Measurements from ENCODE around the gene ARHGAP6. TPM values are rescaled to one million over a fixed set of nuclear protein-coding genes. Genes with fewer than 3 reads are reported as not detected.

The ARHGAP6 gene, protein sequence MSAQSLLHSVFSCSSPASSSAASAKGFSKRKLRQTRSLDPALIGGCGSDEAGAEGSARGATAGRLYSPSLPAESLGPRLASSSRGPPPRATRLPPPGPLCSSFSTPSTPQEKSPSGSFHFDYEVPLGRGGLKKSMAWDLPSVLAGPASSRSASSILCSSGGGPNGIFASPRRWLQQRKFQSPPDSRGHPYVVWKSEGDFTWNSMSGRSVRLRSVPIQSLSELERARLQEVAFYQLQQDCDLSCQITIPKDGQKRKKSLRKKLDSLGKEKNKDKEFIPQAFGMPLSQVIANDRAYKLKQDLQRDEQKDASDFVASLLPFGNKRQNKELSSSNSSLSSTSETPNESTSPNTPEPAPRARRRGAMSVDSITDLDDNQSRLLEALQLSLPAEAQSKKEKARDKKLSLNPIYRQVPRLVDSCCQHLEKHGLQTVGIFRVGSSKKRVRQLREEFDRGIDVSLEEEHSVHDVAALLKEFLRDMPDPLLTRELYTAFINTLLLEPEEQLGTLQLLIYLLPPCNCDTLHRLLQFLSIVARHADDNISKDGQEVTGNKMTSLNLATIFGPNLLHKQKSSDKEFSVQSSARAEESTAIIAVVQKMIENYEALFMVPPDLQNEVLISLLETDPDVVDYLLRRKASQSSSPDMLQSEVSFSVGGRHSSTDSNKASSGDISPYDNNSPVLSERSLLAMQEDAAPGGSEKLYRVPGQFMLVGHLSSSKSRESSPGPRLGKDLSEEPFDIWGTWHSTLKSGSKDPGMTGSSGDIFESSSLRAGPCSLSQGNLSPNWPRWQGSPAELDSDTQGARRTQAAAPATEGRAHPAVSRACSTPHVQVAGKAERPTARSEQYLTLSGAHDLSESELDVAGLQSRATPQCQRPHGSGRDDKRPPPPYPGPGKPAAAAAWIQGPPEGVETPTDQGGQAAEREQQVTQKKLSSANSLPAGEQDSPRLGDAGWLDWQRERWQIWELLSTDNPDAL (N-terminal part only)
- 10 to 100 TPM; 14.1 to 18.6 (median 15.7) TPM for polyA plus RNA-seq (ENCODE audit: insufficient read length in 4 of 4)

DNA sequence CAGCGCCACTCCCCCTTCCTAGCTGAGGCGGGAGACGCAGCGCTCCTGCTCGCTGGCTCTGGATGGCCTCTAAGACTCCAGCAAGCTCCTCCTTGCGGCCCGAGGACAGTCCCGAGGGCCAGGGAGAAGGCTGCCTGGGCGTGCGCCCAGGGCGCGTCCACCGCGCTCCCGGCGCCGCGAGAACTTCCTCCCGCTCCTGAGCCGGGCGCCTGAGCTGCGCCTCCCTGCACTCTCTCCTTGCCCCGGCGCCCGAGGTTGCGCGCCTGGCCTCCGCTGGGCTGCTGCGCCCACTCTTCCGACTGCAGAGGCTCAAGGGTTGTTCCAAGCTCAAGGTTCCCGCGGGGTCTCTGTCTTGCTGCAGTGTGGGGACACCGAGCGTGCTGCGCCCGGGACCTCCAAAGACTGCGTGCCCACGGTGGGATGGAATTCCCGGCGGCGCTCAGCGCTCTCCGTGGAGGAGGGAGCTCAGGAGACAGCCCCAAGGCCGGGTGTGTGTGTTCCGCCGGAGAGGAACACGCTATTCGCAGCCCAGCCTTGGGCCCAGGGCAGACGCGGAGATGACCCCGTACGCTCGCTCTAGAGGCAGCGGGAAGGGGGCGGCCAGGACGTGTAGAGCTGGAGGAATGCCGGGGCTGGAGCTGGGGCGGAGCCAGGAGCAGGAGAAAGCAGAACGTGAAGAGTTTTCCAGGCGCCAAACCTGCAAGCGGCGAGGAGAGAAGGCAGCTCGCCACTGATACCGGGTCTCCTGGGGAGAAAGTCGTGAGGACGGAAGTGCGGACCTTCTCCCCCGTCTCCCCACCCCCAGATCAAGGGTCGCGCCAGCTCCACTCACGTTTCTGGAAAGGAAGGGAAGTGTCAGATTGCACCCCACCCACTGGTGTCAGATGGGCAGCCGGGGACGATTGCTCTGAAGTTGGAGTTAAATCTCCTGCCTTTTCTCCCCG is at the start of gene ARHGAP6:
TSS of gene ARHGAP6 (minus strand) at position 753 of the 944 bp plus-strand sequence. CDS start 1,092 bp downstream, outside the sequence.
- DNase-seq (ENCODE audit: low read depth in 4 of 4, low spot score in 3 of 4), result no peak

DNA sequence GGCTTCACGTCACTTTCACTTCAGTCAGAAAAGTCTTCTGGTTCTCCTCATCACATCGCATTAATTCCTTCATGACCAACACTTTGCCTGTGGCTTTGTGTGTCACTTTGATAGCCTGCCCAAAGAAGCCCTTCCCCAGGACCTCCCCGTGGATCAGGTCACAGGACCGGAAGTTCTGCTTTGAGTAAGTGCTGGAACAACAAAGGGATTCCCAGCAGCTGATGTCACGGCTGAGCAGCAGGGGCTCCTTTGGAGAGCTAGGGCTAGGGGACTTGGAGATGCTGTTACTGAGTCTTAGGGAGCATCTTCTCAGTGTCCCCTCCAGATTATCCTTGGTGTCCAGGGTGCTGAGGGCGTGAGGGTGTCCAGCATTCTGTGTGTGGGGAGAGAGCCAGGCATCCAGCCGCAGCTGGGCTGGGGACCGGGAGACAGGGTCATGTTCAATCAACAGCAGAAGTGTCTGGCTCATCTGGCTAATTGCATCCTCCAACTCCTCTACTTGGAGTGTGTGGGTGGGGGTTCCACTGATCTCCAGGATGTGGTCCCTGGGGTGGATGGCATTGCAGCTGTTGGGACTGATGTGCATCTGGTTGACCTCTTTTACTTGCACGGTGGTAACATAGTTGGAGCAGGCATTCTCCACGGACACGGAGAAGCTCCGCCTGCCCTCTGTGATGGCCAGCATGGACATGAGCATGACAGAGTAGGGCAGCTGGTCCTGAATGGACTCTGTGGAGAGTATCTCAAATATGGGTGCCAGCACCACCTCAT is 39.2 kb upstream of the ARHGAP6 start:
- no peak for DNase-seq (ENCODE audit: low read depth in 4 of 4, low spot score in 3 of 4)

DNA sequence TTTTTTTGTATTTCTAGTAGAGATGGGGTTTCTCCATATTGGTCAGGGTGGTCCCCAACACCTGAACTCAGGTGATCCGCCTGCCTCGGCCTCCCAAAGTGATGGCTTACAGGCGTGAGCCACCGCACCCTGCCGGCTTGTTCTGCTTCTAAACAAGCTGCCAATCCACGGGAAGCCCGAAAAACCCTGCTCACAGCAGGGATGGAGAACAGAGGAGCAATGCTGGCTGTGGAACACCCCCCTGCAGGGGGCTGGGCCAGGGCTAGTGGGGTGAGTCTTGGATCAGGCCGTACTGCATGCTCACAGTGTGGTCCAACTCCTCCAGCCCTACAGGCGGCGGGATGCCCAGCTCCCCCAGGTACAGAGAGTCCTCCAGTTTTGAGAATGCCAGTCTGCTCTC is 38.1 kb upstream of the ARHGAP6 start:
- DNase-seq (ENCODE audit: low read depth in 4 of 4, low spot score in 3 of 4), result no peak

DNA sequence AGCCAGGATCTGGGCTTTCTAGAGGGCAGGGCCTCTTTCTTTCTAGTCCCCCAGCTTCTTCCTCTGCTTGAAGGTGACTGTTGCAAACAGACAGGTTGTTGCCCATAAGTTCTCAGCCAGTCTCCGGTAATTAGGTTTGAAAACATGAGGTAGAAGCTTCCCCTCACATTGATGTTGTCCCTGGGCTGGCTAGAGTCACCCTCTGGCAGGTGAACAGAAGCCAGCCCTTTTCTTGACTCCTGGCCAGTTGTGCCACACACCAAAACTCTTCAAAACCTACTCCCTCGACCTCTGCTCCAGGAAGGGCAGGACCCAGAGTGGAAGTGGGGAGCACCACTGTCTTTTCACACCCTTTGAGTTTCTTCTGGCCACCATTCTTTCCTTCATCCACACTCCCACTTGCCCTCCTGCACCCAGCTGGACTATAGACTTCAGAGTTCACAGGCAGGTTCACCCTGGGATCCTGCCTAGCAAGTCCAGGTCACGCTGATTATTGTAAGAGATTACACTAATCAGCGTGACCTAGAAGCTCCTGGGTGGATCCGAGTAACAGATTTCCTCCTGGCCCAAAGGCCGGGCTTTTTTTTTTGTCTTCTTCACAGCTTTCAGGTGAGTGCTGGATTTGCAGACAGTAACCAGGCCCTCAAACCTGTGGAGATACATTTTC is 37.4 kb upstream of the ARHGAP6 start:
- DNase-seq (ENCODE audit: low read depth in 4 of 4, low spot score in 3 of 4), result no peak

DNA sequence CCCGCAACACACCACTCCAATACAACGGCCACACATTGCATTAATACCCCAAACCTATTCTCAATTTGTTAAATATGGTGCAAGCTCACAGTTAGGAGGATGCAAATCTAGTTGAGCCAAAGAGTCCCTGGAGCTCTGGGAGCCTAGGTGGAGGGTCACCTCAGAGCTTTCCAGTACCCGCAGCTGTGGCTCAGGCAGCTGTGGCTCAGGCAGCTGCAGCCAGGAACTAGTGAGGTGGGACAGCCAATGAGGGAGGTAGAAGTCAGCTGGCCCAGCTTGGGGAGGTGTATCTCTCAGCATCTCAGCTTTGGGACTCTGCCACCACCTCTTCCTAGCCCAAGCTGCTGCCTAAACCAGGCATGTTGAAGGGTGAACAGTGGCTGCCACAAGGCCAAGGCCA is 36.7 kb upstream of the ARHGAP6 start:
- DNase-seq (ENCODE audit: low read depth in 4 of 4, low spot score in 3 of 4), result no peak

DNA sequence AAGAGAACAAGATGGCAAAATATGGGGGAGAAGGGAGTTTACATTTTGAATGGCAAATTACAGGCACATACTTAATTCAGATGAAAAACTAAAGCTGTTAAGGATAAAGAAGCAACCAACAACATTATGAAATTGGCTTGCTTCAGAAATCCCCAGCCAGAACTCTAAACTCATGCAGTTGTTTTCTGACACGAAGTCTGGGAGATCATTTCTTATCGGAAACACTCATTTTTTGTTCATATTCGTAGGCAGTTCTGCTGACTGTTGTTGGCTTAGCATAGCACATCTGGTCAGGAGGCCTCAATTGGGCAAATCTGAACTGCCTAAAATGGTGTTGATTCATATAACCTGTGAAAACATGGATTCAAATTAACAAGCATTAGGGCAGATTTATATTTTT is 33.0 kb upstream of the ARHGAP6 start:
- DNase-seq (ENCODE audit: low read depth in 4 of 4, low spot score in 3 of 4), result no peak

DNA sequence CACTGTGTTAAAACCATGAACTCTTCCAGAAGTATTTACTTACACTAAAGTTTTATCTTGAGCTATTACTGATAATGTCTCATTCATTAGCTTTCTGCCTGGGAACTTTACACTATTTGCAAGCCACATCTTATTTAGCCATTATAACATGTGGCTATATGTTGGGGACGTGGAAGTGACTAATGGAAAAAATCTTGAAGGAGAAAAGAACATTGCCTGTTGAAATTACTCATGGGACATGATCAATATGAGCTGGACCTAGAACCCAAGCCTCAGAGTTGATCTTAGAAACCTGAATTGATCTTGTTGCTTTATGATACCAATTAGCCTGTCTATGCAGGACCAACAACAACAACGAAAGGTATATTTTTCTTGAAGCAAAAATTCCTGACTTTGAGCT is 22.5 kb upstream of the ARHGAP6 start:
- DNase-seq (ENCODE audit: low read depth in 4 of 4, low spot score in 3 of 4), result no peak

DNA sequence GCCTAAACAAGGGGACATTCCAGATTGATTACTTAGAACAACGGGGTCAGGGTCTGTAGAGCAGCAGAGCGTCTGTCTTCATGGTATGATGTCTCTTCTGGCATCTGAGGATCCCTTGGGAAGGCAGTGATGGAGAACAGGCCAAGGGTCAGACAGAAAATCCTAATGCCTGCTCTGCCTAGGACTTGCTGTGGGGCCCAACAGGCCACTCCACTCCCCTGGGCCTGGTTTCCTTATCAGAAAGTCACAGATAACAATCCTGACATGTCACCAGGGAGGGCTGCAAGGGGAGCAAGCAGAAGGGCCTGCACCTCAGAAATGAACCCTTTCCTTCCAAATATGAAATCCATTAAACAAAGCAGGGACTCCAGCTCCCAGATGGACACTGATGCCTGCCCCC is 21.4 kb upstream of the ARHGAP6 start:
- DNase-seq (ENCODE audit: low read depth in 4 of 4, low spot score in 3 of 4), result no peak

DNA sequence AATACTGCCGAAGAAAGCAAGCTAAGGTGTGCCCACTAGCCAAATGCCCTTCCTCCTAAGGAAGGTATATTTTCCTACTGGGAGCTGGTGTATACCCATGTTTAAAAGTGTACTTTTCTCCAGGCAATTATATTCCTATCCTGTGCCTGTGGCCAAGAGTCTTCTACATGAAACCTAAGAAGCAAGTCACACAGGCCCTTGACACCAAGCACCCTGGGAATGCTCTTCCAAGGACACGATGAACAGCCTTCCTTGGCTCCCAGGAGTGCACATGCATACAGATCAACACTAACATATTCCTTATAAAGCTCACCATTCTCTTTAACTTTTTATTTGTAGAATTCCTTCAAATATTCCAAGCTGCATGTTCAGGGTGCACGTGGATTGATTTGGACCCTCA is 17.3 kb upstream of the ARHGAP6 start:
- DNase-seq (ENCODE audit: low read depth in 4 of 4, low spot score in 3 of 4), result no peak

DNA sequence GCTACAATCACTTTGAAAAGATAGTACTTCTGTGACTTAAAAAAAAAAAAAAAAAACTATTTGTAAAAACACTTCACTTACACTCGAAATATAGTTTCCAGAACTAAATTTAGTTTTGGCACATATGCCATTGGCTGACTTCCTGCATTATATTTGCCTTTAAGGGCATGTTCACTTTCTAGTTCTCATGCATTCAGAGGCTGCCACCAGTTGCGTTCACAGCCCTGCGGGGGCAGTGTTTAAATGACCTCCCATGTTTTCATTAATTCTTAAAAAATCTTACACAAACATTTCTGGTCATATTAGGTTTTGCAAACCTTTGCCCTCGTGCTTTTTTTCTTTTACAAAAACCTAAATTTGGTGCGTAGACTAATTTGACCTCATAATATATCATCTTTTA is 12.4 kb upstream of the ARHGAP6 start:
- no peak for DNase-seq (ENCODE audit: low read depth in 4 of 4, low spot score in 3 of 4)

DNA sequence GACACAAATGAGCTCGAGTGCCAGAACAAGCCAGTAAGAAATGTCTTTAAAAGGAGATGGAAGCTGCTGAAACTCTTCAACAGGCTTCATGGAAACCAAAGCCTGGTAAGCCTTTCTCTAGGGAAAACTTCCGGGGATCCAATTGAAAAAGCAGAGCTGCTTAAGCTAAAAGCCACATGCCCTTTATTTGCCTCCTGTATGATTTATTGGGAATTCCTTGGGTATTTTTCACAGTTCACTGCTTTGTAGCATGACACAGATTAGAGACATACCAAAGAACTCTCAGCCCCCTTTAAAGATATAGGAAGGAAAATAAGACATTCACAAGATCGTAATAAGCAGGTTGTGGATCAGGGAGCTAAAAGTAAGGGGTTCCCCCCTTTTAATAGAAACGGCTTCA is 6.5 kb upstream of the ARHGAP6 start:
- no peak for DNase-seq (ENCODE audit: low read depth in 4 of 4, low spot score in 3 of 4)

DNA sequence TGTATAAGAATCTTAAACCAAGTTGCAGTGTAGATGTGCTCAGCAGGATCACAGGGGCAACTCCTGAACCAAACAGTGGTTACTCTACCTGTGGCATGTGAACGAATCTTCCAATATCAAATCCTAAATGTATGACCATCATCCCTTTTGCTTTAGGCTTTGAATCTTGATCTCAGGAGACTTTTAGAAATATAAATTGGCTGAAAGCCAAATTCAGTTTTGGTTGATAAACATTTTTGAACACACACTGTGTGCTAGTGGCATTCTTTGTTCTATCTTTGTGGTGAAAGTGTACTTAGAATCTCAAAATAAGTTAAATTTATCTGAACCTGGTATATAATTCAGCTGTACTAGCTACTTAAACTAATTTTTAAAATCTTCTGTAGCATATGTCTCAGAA is 4.6 kb upstream of the ARHGAP6 start:
- no peak for DNase-seq (ENCODE audit: low read depth in 4 of 4, low spot score in 3 of 4)

DNA sequence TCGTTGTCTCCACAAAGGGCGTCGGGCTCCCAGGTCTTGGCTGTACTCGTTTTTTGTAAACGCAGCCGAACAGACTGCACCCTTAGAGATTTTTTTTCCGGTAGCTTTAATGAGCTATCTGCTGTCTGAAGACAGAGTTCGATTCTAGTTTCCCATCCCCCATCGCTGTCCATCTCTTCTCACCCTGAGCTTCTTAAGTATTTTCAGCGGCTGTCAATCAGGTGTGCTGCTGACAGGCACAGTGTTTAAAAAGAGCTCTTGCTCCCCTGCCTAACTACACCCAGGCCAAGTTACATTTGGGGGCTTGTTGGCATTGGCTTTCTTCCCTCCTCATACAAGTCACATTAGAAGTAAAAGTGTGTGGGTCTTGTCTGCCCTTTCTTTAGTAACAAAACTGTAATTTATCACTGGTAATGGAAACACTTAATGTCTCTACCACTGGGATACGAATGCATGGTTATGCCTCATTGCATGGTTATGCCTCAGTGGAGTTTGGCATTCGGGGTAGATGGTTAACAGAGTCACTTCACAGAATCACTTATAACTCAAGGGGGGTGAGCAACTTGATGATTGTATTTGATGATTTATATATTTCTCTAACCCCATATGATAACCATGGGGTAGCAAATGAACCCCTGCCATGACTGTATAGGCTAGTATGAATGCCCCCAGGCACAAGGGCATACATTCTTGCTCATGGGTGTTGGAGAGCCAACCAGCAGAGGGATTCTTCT is 1.4 kb upstream of the ARHGAP6 start:
- no peak for DNase-seq (ENCODE audit: low read depth in 4 of 4, low spot score in 3 of 4)

DNA sequence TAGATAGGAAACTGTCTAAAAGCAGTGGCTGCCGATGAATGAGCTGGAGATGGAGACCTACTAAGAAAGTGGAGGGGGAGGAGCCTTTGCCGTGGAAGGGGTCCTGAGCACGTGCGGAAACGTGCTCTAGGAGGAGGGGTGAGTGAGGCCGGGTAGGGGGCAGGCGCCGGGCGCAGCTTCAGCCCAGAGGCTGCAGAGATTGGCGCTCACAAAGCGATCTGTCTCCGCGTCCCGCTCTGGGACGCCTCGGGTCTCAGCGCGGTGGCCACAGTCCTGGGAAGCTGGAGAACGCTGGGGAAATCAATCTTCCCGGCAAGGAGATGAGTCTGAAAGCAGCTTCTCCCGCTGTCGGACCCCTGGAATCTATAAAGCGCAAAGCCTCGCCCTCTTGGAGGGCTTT is 444 bp upstream of the ARHGAP6 start:
- no peak for DNase-seq (ENCODE audit: low read depth in 4 of 4, low spot score in 3 of 4)

DNA sequence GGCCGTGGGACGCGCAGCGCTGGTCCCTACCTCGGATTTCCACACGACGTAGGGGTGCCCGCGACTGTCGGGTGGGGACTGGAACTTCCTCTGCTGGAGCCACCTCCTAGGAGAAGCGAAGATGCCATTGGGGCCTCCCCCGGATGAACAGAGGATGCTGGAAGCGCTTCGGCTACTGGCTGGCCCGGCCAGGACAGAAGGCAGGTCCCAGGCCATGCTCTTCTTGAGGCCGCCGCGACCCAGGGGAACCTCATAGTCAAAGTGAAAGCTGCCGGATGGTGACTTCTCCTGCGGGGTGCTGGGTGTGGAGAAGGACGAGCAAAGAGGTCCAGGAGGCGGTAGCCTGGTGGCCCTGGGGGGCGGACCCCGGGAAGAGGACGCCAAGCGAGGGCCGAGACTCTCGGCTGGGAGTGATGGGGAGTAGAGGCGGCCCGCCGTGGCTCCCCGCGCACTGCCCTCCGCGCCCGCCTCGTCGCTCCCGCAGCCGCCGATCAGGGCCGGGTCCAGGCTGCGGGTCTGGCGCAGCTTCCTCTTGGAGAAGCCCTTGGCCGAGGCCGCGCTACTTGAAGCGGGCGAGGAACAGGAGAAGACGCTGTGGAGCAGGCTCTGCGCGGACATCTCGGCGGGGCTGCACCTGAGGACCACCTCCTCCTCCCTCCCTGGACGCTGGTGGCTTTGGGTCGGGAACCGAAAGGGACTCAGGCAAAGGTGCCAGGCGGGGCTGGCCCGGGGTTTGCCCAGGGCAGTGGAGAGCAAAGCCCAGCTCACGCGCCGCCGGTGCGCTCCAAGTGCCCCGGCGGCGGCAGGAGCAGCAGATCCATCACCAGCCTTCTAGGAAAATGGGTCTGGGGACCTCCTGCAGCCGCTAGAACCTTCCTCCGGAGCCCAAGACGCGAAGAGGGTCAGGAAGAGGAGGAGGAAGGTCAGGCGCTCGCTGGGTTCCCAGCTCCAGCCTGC is 1.2 kb downstream of the ARHGAP6 start:
- DNase-seq (ENCODE audit: low read depth in 4 of 4, low spot score in 3 of 4), result no peak

DNA sequence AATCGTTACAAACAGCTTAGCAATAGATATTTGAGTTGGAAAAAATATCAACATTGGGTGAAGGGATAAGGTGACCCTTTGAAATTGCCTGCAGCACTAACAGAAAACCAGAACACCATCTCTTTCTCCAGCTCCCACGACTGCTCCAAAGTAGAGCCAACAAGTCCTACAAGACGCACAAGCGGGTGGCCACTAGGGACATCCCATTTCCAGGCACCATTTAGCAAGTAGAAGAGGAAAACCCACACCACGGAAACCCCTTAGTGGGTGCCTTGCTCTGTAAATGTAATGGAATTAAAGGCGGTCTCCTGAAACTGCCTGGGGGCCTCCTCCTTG is 1.9 kb downstream of the ARHGAP6 start:
- DNase-seq (ENCODE audit: low read depth in 4 of 4, low spot score in 3 of 4), result no peak

DNA sequence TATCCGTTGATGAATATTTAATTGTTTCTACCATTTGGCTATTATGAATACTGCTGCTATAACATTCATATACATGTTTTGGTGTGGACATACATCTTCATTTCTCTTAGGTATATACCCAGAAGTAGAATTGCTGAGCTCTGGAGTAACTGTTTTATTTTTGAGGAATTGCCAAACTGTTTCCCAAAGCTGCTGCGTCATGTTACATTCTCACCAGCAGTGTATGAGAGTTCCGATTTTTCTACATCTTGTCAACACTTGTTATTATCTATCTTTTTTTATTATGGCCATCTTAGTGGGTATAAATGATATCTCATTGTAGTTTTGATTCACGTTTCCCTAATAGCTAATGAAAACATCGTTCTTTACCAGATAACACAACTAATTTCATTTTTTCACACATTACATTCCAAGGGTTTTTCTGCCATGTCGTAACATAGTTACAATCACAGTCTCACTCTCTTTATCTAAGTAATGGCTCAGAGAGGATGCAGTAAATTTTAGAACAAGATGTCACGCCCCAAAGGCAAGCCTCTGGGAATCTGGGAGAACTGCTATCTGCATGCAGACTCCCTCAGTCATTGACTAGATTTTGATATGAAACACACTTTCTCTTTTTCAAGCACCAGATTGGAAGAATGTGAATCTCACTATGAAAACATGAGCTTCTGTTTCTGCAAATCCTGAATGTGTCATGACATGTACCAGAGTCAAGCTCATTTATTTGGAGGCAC is 10.3 kb downstream of the ARHGAP6 start:
- no peak for DNase-seq (ENCODE audit: low read depth in 4 of 4, low spot score in 3 of 4)

Data from right renal pelvis (tissue), 4 donors.